Breast epithelium (tissue), 4 donors: ENCODE measurements around the gene HECTD4. TPM values are rescaled to one million over a fixed set of nuclear protein-coding genes. Genes with fewer than 3 reads are reported as not detected.

ENCODE experiments used
- DNase-seq, 2 donors: peaks; one replicate each; pipeline ENCODE4 v3.0.0-alpha.2; 2019; ENCODE audit warnings: low spot score in 2 of 2
- H3K27ac ChIP-seq, 2 donors: fragments of 200-600 bp; sonication (generic) in 1 of 2; one replicate each; pipeline ENCODE4 v1.5.1; 2016 to 2019; ENCODE audit warnings: mild to moderate bottlenecking in 1 of 2
- H3K27me3 ChIP-seq, 2 donors: fragments of 200-600 bp; sonication (generic) in 1 of 2; one replicate each; pipeline versions ENCODE4 v1.5.1 to v1.6.0; 2017 to 2019; ENCODE audit warnings: control low read depth in 1 of 2, mild to moderate bottlenecking in 1 of 2
- H3K36me3 ChIP-seq: fragments of 200-600 bp; one replicate; pipeline ENCODE4 v1.5.1; 2019
- H3K4me1 ChIP-seq, 2 donors: fragments of 200-600 bp; sonication (generic); one replicate each; pipeline ENCODE4 v1.5.1; 2016 to 2019; ENCODE audit warnings: control low read depth in 1 of 2
- H3K4me3 ChIP-seq, 3 donors: fragments of 200-600 bp; sonication (generic); 1 replicate in 2 of 3; 2 replicates in 1 of 3; pipeline ENCODE4 v1.5.1; 2016 to 2019; ENCODE audit warnings: mild to moderate bottlenecking in 3 of 3, moderate library complexity in 2 of 3
- H3K9me3 ChIP-seq, 2 donors: fragments of 200-600 bp; sonication (generic) in 1 of 2; one replicate each; pipeline ENCODE4 v1.5.1; 2016 to 2019; ENCODE audit warnings: control low read depth in 1 of 2
- CTCF ChIP-seq, 3 donors: fragments of 450-650 bp; IDR thresholded peaks; one replicate each; pipeline ENCODE4 v1.5.1; 2016 to 2017; ENCODE audit warnings: antibody characterized with exemption in 3 of 3, mild to moderate bottlenecking in 3 of 3, moderate library complexity in 3 of 3
- POLR2A ChIP-seq: fragments of 450-650 bp; IDR thresholded peaks from one replicate; pipeline ENCODE4 v1.6.1; 2016; ENCODE audit warnings: antibody characterized with exemption, mild to moderate bottlenecking, moderate library complexity
- POLR2AphosphoS5 ChIP-seq, 3 donors: sonication (generic); formaldehyde crosslinking; IDR thresholded peaks; one replicate each; pipeline ENCODE4 v1.6.1; 2017; ENCODE audit warnings: antibody characterized with exemption in 3 of 3
- intact Hi-C: fragments of 100-400 bp; cut with DNase I; formaldehyde crosslinking; loops from one replicate; pipeline ENCODE4 v1.15.1; 2023; ENCODE audit warnings: low total_unique reads
- total RNA-seq, 3 donors: library from RNA; depleted of rRNA; stranded (reverse); fragments of >200 nt; gene quantifications; one replicate each; pipeline ENCODE4 v1.1.0, GENCODE V29; 2016

Gene HECTD4
- total RNA-seq, 3 donors from 2014 or later = 37.6 to 57.4 (median 49.5) TPM

- TF ChIP-seq POLR2A (no peak), POLR2AphosphoS5 (IDR thresholded peaks at IDR 0.05) (no peak), CTCF (IDR thresholded peaks at IDR 0.05) (no peak)
- Histone ChIP-seq H3K4me1 (no peaks in the 10 kb centered on the region), H3K27ac (no peak overlapping the region), H3K9me3 (no peaks in the 10 kb centered on the region), H3K36me3 (no peaks in the 10 kb centered on the region), H3K4me3 (no peak overlapping the region), H3K27me3 (no peaks in the 10 kb centered on the region)
- intact Hi-C loops = no loop called here
- no peak for DNase-seq
Observed at GRCh38 chr12:112282920-112283319, 99.3 kb downstream of the HECTD4 start.

GRCh38 chr12:112275836-112276235, 106.4 kb downstream of the HECTD4 start:
- H3K9me3 ChIP-seq = no peaks in the 10 kb centered on the region
- H3K36me3 ChIP-seq = no peaks in the 10 kb centered on the region
- no peaks in the 10 kb centered on the region for H3K27me3 ChIP-seq
- intact Hi-C loops = no loop called here
- no peak overlapping the region for H3K4me3 ChIP-seq
- no peak for DNase-seq
- no peaks in the 10 kb centered on the region for H3K4me1 ChIP-seq
- TF ChIP-seq POLR2A (no peak), POLR2AphosphoS5 (IDR thresholded peaks at IDR 0.05) (no peak), CTCF (IDR thresholded peaks at IDR 0.05) (no peak)
- H3K27ac ChIP-seq = no peak overlapping the region

- Histone ChIP-seq H3K4me3 (no peak overlapping the region), H3K27me3 (no peaks in the 10 kb centered on the region), H3K4me1 (no peaks in the 10 kb centered on the region), H3K27ac (no peak overlapping the region), H3K36me3 (no peaks in the 10 kb centered on the region), H3K9me3 (no peaks in the 10 kb centered on the region)
- no peak for TF ChIP-seq CTCF (IDR thresholded peaks at IDR 0.05)
- TF ChIP-seq POLR2A = no peak
- no peak for TF ChIP-seq POLR2AphosphoS5 (IDR thresholded peaks at IDR 0.05)
- intact Hi-C loops = no loop called here
- no peak for DNase-seq
Observed at GRCh38 chr12:112275207-112275606, 107.0 kb downstream of the HECTD4 start.

GRCh38 chr12:112270673-112271072, 111.6 kb downstream of the HECTD4 start:
- Histone ChIP-seq H3K4me1 (no peaks in the 10 kb centered on the region), H3K27me3 (no peaks in the 10 kb centered on the region), H3K36me3 (no peaks in the 10 kb centered on the region), H3K9me3 (no peaks in the 10 kb centered on the region), H3K4me3 (no peak overlapping the region), H3K27ac (no peak overlapping the region)
- intact Hi-C loops = no loop called here
- TF ChIP-seq CTCF (IDR thresholded peaks at IDR 0.05) (no peak), POLR2A (no peak), POLR2AphosphoS5 (IDR thresholded peaks at IDR 0.05) (no peak)
- DNase-seq = no peak

- Histone ChIP-seq H3K27me3 (no peaks in the 10 kb centered on the region), H3K36me3 (no peaks in the 10 kb centered on the region), H3K9me3 (no peaks in the 10 kb centered on the region), H3K4me3 (no peak overlapping the region), H3K27ac (no peak overlapping the region), H3K4me1 (no peaks in the 10 kb centered on the region)
- TF ChIP-seq POLR2AphosphoS5 (IDR thresholded peaks at IDR 0.05) = no peak
- TF ChIP-seq POLR2A = no peak
- TF ChIP-seq CTCF (IDR thresholded peaks at IDR 0.05) = no peak
- DNase-seq = no peak
- intact Hi-C loops = no loop called here
Observed at GRCh38 chr12:112266473-112266872, 115.8 kb downstream of the HECTD4 start.
